ENCODE measurements around the gene VWA8.
"Not testable (repeated sequence)": the region's sequence is repeated elsewhere in the genome, so short reads cannot be mapped to it uniquely, and the experiment has no call there.

VWA8 gene

GRCh38 chr13:41543664-41544300 is 417.1 kb downstream of the VWA8 start:
- no peak overlapping the region for H3K4me3 Mint-ChIP-seq
- no peak for ATAC-seq (ENCODE audit: low read depth)
- H3K36me3 Mint-ChIP-seq = peaks cover 2% of the 10 kb centered on the region
- H3K27me3 Mint-ChIP-seq = peaks cover 4% of the 10 kb centered on the region
- H3K4me1 Mint-ChIP-seq = no peaks in the 10 kb centered on the region
- no peak overlapping the region for H3K27ac Mint-ChIP-seq
- no peaks in the 10 kb centered on the region for H3K9me3 Mint-ChIP-seq
- no peak for DNase-seq (ENCODE audit: low spot score in 2 of 2)

- not testable (repeated sequence) for H3K4me1 Mint-ChIP-seq; ATAC-seq (ENCODE audit: low read depth); H3K27me3 Mint-ChIP-seq; H3K4me3 Mint-ChIP-seq; H3K27ac Mint-ChIP-seq; H3K36me3 Mint-ChIP-seq; H3K9me3 Mint-ChIP-seq; DNase-seq (ENCODE audit: low spot score in 2 of 2)
These were observed 418.1 kb downstream of the VWA8 start for GRCh38 chr13:41542799-41543198.

- Mint-ChIP-seq H3K36me3 (peaks cover 2% of the 10 kb centered on the region), H3K9me3 (no peaks in the 10 kb centered on the region), H3K4me3 (no peak overlapping the region), H3K4me1 (no peaks in the 10 kb centered on the region), H3K27me3 (peaks cover 2% of the 10 kb centered on the region), H3K27ac (no peak overlapping the region)
- DNase-seq (ENCODE audit: low spot score in 2 of 2) = no peak
- no peak for ATAC-seq (ENCODE audit: low read depth)
These were observed 418.6 kb downstream of the VWA8 start for GRCh38 chr13:41542281-41542680.

GRCh38 chr13:41541142-41541938 is 419.6 kb downstream of the VWA8 start:
- Mint-ChIP-seq H3K9me3 (no peaks in the 10 kb centered on the region), H3K27me3 (no peaks in the 10 kb centered on the region), H3K4me1 (no peaks in the 10 kb centered on the region), H3K36me3 (peaks cover 2% of the 10 kb centered on the region), H3K4me3 (no peak overlapping the region), H3K27ac (no peak overlapping the region)
- ATAC-seq (ENCODE audit: low read depth) = no peak
- no peak for DNase-seq (ENCODE audit: low spot score in 2 of 2)

- not testable (repeated sequence) for H3K4me3 Mint-ChIP-seq; H3K27ac Mint-ChIP-seq; H3K27me3 Mint-ChIP-seq; ATAC-seq (ENCODE audit: low read depth); H3K36me3 Mint-ChIP-seq; H3K4me1 Mint-ChIP-seq; H3K9me3 Mint-ChIP-seq; DNase-seq (ENCODE audit: low spot score in 2 of 2)
These were observed 420.7 kb downstream of the VWA8 start for GRCh38 chr13:41540240-41540639.

- Mint-ChIP-seq H3K4me3 (no peak overlapping the region), H3K36me3 (no peaks in the 10 kb centered on the region), H3K4me1 (no peaks in the 10 kb centered on the region), H3K27ac (no peak overlapping the region), H3K27me3 (no peaks in the 10 kb centered on the region), H3K9me3 (no peaks in the 10 kb centered on the region)
- DNase-seq (ENCODE audit: low spot score in 2 of 2) (no peak), ATAC-seq (ENCODE audit: low read depth) (no peak)
These were observed 427.4 kb downstream of the VWA8 start for GRCh38 chr13:41533266-41534052.

- peaks cover 3% of the 10 kb centered on the region for H3K27me3 Mint-ChIP-seq
These were observed 432.9 kb downstream of the VWA8 start for GRCh38 chr13:41528021-41528420.

GRCh38 chr13:41520660-41521630 is 440.0 kb downstream of the VWA8 start:
- H3K9me3 Mint-ChIP-seq = peaks cover 2% of the 10 kb centered on the region
- H3K27me3 Mint-ChIP-seq = peaks cover 1% of the 10 kb centered on the region
- no peaks in the 10 kb centered on the region for H3K36me3 Mint-ChIP-seq
- no peak overlapping the region for H3K27ac Mint-ChIP-seq
- ATAC-seq (ENCODE audit: low read depth) (no peak), DNase-seq (ENCODE audit: low spot score in 2 of 2) (no peak)
- peaks cover 6% of the 10 kb centered on the region for H3K4me1 Mint-ChIP-seq
- no peak overlapping the region for H3K4me3 Mint-ChIP-seq

More at GRCh38 chr13:41528021-41528420, 432.9 kb downstream of the VWA8 start:
- Mint-ChIP-seq H3K4me1 (peaks cover 3% of the 10 kb centered on the region), H3K9me3 (peaks cover 2% of the 10 kb centered on the region), H3K27ac (no peak overlapping the region), H3K36me3 (no peaks in the 10 kb centered on the region), H3K4me3 (no peak overlapping the region)
- ATAC-seq (ENCODE audit: low read depth) = no peak
- no peak for DNase-seq (ENCODE audit: low spot score in 2 of 2)

- peaks cover 4% of the 10 kb centered on the region for H3K4me1 Mint-ChIP-seq
- peaks cover 1% of the 10 kb centered on the region for H3K27me3 Mint-ChIP-seq
- no peak overlapping the region for H3K4me3 Mint-ChIP-seq
- ATAC-seq (ENCODE audit: low read depth) (no peak), DNase-seq (ENCODE audit: low spot score in 2 of 2) (no peak)
- H3K9me3 Mint-ChIP-seq = peaks cover under 1% of the 10 kb centered on the region
- no peak overlapping the region for H3K27ac Mint-ChIP-seq
- H3K36me3 Mint-ChIP-seq = no peaks in the 10 kb centered on the region
These were observed 440.8 kb downstream of the VWA8 start for GRCh38 chr13:41520016-41520659.

All from memory B cell (primary cell).